Measurements from ENCODE around the gene AADACL4.

Gene AADACL4

DNA sequence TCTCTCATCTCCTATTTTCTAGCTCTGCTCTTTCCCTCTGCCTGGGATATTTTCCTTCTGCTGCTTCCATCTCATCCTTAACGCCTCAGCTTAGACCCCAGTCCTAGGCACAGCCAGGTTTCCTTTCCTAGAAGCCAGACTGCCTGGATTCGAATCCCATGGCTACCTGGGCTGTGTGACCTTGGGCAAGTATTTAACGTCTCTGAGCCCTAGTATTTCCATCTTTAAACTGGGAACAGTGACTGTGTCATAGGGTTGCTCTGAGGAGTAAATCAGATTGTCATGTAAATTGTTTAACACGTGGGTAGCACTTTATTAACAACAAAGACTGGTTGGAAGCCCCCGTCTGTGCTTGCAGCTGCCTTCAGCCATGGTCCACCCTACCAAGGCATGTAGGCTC lies 44.2 kb upstream of the AADACL4 start:
- TF ChIP-seq, protein P1, sequence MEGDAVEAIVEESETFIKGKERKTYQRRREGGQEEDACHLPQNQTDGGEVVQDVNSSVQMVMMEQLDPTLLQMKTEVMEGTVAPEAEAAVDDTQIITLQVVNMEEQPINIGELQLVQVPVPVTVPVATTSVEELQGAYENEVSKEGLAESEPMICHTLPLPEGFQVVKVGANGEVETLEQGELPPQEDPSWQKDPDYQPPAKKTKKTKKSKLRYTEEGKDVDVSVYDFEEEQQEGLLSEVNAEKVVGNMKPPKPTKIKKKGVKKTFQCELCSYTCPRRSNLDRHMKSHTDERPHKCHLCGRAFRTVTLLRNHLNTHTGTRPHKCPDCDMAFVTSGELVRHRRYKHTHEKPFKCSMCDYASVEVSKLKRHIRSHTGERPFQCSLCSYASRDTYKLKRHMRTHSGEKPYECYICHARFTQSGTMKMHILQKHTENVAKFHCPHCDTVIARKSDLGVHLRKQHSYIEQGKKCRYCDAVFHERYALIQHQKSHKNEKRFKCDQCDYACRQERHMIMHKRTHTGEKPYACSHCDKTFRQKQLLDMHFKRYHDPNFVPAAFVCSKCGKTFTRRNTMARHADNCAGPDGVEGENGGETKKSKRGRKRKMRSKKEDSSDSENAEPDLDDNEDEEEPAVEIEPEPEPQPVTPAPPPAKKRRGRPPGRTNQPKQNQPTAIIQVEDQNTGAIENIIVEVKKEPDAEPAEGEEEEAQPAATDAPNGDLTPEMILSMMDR (IDR thresholded peaks at IDR 0.05; ENCODE audit: extremely low read depth, missing control alignments), result no peak
- DNase-seq (ENCODE audit: low spot score), result no peak

DNA sequence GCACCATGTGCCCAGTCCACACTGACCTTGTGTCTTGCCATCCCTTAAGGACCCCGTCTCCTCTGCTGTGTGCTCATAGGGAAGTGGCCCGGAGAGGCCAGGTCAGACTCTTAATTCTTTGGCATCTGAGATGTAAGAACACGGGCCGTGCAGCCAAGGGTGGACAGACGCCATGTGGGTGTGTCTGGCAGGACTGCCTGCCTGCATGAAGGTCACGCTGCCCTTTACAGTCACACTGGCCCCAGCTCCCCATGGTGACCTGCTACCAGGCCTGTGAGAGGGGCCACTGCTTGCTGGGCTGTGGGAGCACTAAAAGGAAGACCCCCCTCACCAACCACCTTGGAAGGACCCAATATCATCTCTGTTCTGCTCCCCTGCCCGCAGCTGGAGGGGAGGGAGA lies 43.5 kb upstream of the AADACL4 start:
- TF ChIP-seq, protein P1 (IDR thresholded peaks at IDR 0.05; ENCODE audit: extremely low read depth, missing control alignments), result no peak
- no peak for DNase-seq (ENCODE audit: low spot score)

DNA sequence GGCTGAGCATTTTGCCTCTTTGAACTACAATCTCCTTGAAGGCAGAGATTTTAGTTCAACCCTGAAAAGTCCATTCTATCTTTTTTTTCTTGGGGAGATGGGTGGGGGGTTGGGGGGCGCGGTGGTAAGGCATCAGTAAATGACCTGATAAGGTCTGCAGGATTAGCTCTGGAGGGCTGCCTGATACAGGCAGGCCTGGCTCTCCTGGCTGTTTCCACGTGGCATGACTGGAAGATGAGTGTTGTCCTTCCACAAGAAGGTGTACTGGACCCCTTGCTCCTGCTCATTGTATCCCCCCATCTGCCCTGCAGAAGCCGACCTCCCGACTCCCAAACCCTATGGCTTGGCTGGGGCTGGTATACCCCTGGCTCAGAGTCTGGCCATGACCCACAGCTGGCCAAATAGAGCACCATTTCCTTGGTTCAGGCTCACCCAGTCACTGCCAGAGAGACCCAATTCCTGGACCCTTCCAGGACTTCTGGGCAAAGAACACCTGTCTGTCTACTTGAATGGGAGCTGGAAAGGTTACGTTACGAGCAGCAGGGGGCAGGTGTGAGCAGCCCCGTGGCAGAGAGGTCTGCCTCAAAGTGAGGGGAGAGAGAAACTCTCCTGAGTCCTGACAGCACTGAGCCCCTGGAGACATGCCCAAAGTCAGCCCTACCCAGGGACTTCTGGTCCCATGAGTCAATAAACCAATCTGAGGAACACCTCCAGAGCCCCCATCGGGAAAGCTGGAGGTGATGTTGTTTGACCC lies 42.8 kb upstream of the AADACL4 start:
- peak; percentile 63 for DNase-seq (ENCODE audit: low spot score)
- TF ChIP-seq, protein P1 (IDR thresholded peaks at IDR 0.05; ENCODE audit: extremely low read depth, missing control alignments), result peak; percentile 9

- TF ChIP-seq, protein P1 (IDR thresholded peaks at IDR 0.05; ENCODE audit: extremely low read depth, missing control alignments), result no peak
- no peak for DNase-seq (ENCODE audit: low spot score)
Observed at GRCh38 chr1:12601700-12602658, 41.9 kb upstream of the AADACL4 start.

- no peak for DNase-seq (ENCODE audit: low spot score)
- TF ChIP-seq, protein P1 (IDR thresholded peaks at IDR 0.05; ENCODE audit: extremely low read depth, missing control alignments), result no peak
Observed at GRCh38 chr1:12602659-12603024, 41.2 kb upstream of the AADACL4 start.

DNA sequence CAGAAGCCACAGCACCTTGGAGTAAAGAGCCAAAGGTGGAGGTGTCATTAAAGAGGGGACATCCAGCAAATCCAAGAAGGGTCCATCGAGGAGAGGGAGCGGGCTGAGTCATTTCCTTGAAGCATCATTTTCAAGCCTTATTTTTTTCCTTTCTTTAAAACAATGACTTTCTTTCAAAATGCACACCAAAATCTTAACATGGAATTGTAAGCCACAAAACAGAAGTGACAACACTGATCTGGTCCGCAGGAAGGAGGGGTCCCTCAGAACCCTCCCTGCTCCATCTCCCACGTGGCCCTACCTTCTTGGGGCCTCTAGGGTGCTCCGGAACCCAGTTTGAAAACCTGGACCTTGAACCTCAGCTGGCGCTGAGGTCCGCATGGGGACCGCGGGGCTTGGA lies 40.7 kb upstream of the AADACL4 start:
- DNase-seq (ENCODE audit: low spot score), result no peak
- TF ChIP-seq, protein P1 (IDR thresholded peaks at IDR 0.05; ENCODE audit: extremely low read depth, missing control alignments), result no peak

Data from GM20000 (cell line).